GM10266 (cell line): Measurements from ENCODE around the gene HVCN1.

Source experiments
- DNase-seq: peaks from one replicate; pipeline ENCODE4 v3.0.0; 2012; ENCODE audit errors: extremely low spot score
- CTCF ChIP-seq: IDR thresholded peaks from 2 replicates; pipeline ENCODE4 v1.5.1; 2012; ENCODE audit warnings: mild to moderate bottlenecking, low read depth; ENCODE audit not compliant: control insufficient read depth, insufficient read depth; ENCODE audit errors: missing control alignments

Gene HVCN1

DNA sequence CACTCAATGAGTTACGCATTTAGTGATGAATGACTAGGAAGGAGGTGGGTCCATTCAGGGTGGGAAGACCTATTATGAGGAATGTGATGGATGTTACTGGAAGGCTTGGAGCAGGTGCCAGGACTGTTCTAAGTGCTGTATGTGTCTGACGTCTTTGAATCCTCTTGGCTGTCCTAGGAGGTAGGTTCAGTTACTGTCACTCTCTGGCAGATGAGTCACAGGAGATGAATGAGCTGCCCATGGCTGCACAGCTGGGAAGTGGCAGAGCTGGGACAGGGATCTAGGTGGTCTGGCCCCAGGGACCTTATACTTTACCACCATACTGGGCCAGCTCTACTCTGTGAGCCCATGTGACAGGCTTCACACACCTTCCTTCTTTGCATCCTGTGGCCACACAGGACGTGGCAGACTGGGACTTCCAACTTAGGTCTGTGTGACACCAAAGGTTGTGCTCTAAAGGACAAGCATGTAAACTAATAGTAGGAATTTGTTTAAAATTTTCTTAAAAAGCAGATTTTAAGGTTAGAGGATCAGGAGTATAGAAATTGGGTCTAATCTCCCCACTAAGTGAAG is 51.0 kb downstream of the HVCN1 start:
- TF ChIP-seq CTCF, result no peak
- DNase-seq, result no peak

- DNase-seq, result peak; percentile 15
Observed at GRCh38 chr12:110636516-110636915, 52.4 kb downstream of the HVCN1 start.

DNA sequence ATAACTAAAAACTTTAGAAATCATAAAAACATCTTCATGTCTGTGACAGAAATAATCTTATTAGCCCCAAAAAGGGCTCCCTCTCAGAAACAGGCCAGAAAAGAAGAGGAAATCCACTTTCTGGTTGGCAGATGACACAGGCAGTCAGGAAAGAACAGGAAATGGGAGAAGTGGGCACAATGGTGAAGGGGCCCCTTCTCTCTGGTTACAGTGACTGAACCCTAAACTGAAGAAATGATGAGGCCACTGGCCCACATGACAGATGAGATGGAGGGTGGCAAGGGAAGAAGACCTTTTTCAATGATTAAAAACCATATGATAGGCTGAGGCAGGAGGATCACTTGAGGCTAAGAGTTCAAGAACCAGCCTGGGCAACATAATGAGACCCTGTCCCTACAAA is 53.9 kb downstream of the HVCN1 start:
- no peak for TF ChIP-seq CTCF
- no peak for DNase-seq

More at GRCh38 chr12:110636516-110636915, 52.4 kb downstream of the HVCN1 start:
- no peak for TF ChIP-seq CTCF

DNA sequence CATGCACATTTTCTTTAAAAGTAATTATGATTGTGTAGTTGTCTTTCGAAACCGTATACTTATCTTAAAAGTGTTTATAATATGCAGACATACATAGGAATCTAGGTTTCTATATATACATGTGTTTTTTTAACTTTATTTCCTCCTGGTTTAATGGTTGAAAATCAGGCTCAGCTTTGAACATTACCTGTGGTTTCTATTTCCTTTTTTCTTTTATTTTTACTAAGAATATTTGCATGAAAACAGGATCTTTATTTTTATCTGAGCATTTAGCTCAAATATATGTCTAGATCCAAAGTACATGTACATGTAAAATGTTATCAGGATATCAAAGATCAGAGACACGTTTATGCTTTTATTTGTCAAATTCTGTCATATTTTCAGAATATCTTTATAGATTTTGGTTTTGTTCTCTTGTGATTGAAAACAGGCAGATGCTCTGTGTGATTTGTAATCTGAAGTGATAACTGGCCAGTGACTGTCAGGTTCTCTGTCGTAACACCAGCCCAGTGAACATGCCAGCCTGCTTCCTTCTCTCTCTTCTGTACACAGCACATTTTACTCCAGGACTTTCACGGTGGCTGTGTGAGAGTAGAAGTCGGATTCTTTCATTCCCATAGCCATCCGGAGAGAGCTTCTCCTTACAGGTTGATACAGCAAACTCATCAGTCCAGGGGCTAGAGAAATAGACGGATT is 61.3 kb downstream of the HVCN1 start:
- no peak for DNase-seq
- TF ChIP-seq CTCF, result no peak

- no peak for TF ChIP-seq CTCF
- DNase-seq, result no peak
Observed at GRCh38 chr12:110622582-110622981, 66.3 kb downstream of the HVCN1 start.

GRCh38 chr12:110619534-110619953 is 69.4 kb downstream of the HVCN1 start:
- peak; percentile 33 for DNase-seq
- TF ChIP-seq CTCF, result peak; percentile 58

DNA sequence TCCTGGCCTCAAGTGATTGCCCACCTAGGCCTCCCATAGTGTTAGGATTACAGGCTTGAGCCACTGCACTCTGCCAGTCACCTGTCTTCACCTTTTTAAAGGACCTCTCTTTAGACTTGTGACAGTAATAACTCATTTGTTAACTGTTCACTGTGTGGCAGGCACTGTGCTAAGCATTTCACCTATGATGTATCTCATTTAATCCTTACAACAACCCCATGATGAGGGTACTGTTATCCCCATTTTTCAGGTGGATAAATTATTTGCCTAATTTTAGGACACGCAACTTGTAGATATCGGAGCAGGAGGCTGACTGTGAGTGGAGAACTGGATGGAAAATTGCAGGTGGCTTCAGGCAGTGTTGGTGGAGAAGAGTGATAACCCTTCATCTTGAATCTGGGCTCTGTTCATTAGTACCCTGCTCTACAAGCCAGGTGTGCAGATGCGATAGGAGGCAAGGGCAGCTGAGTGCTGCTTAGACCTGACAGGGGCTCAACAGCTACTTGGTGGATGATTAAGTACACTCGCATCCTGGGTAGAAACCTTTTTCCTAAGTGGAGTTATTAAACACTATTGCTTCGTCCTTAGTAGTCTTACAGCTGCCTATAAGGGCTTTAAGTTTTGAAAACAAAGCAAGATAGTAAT is 72.3 kb downstream of the HVCN1 start:
- TF ChIP-seq CTCF, result no peak
- no peak for DNase-seq
